Stimulated activated naive CD4-positive, alpha-beta T cell treated with Interleukin-2 at 50 U/mL for 16 hours (primary cell): ENCODE measurements around the gene SDHAF3.
"Not testable (repeated sequence)": the region's sequence is repeated elsewhere in the genome, so short reads cannot be mapped to it uniquely, and the experiment has no call there.

Experiments used
- DNase-seq: peaks from one replicate; lab custom pipeline; 2025; lab: John Stamatoyannopoulos, UW

Gene SDHAF3

GRCh38 chr7:97123115-97123514, 5.6 kb downstream of the SDHAF3 start:
- not testable (repeated sequence) for DNase-seq

GRCh38 chr7:97126483-97127171, 9.1 kb downstream of the SDHAF3 start:
- no peak for DNase-seq

GRCh38 chr7:97128736-97129135, 11.2 kb downstream of the SDHAF3 start:
- no peak for DNase-seq

- no peak for DNase-seq
Observed at GRCh38 chr7:97130417-97131139, 13.1 kb downstream of the SDHAF3 start.

GRCh38 chr7:97133159-97133558, 15.7 kb downstream of the SDHAF3 start:
- no peak for DNase-seq

GRCh38 chr7:97138830-97139229, 21.3 kb downstream of the SDHAF3 start:
- DNase-seq = no peak

- DNase-seq = no peak
Observed at GRCh38 chr7:97145068-97145467, 27.6 kb downstream of the SDHAF3 start.

- DNase-seq = no peak
Observed at GRCh38 chr7:97149843-97150242, 32.3 kb downstream of the SDHAF3 start.

- DNase-seq = no peak
Observed at GRCh38 chr7:97155897-97156418, 38.5 kb downstream of the SDHAF3 start.

- DNase-seq = not testable (repeated sequence)
Observed at GRCh38 chr7:97159984-97160383, 42.5 kb downstream of the SDHAF3 start.

GRCh38 chr7:97161609-97162008, 44.1 kb downstream of the SDHAF3 start:
- DNase-seq = not testable (repeated sequence)

GRCh38 chr7:97166308-97166707, 48.8 kb downstream of the SDHAF3 start:
- no peak for DNase-seq

- DNase-seq = no peak
Observed at GRCh38 chr7:97167176-97167575, 49.7 kb downstream of the SDHAF3 start.

GRCh38 chr7:97167749-97168148, 50.3 kb downstream of the SDHAF3 start:
- no peak for DNase-seq

GRCh38 chr7:97174303-97174702, 56.8 kb downstream of the SDHAF3 start:
- DNase-seq = no peak

- DNase-seq = peak; percentile 11
Observed at GRCh38 chr7:97179454-97180104, 62.1 kb downstream of the SDHAF3 start.

- DNase-seq = no peak
Observed at GRCh38 chr7:97187067-97187466, 69.6 kb downstream of the SDHAF3 start.

GRCh38 chr7:97196174-97196573, 78.7 kb downstream of the SDHAF3 start:
- not testable (repeated sequence) for DNase-seq

- DNase-seq = no peak
Observed at GRCh38 chr7:97198596-97198995, 81.1 kb downstream of the SDHAF3 start.

GRCh38 chr7:97200018-97200417, 82.5 kb downstream of the SDHAF3 start:
- DNase-seq = no peak

- DNase-seq = no peak
Observed at GRCh38 chr7:97203957-97204356, 86.5 kb downstream of the SDHAF3 start.

GRCh38 chr7:97204821-97205220, 87.3 kb downstream of the SDHAF3 start:
- no peak for DNase-seq

GRCh38 chr7:97215556-97215955, 98.1 kb downstream of the SDHAF3 start:
- no peak for DNase-seq
